NCI-H1417 treated with DMSO at 0.1 percent for 48 hours (cell line): ENCODE results near the gene GTF2IRD1.
"Not testable (repeated sequence)": the region's sequence is repeated elsewhere in the genome, so short reads cannot be mapped to it uniquely, and the experiment has no call there.

Source experiments
- DNase-seq: peaks from one replicate; lab custom pipeline; 2025; lab: John Stamatoyannopoulos, UW

GTF2IRD1 gene

DNA sequence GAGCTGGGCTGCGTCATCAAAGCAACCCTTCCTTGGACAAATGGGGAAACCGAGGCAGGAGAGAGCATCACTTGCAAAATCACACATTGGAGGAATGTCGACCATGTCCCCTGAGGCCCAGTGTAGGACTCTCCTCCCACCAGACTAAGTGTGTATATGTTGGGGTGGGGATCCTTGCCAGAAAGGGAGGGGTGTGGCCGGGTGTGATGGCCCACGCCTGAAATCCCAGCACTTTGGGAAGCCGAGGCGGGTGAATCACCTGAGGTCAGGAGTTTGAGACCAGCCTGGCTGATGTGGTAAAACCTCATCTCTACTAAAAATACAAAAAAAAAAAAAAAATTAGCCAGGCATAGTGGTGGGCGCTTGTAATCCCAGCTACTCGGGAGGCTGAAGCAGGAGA lies 23.3 kb upstream of the GTF2IRD1 start:
- not testable (repeated sequence) for DNase-seq

DNA sequence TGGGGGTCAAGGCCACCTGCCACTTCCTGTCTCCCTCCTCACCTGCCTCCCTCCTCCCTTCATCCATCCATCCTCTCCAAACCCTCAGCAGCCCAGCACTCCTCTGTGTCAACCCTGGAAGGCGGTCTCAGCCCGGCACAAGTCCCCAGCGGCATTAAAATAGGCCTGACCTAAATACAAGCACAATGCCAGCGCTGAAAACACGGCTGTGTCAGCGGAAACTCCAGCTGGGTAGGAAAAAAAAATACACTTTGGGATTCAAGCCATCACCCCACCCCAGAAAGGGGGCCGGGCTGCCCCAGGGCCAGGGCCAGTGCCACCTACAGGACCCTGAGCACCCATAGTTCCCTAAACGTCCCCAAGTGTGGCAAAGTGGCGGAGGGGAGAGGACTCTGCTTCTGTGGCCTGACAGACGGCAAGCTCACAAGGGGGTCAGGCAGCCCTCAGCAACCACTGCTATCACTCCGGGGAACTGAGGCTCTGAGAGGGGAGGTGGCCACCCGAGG lies 22.7 kb upstream of the GTF2IRD1 start:
- DNase-seq: no peak

DNA sequence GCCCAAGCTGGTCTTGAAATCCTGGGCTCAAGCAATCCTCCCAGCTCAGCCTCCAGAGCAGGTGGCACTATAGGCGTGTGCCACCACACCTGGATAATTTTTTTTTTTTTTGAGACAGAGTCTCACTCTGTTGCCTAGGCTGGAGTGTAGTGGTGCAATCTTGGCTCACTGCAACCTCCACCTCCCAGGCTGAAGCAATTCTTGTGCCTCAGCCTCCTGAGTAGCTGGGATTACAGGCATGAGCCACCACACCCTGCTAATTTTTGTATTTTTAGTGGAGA lies 16.5 kb upstream of the GTF2IRD1 start:
- DNase-seq: not testable (repeated sequence)

DNA sequence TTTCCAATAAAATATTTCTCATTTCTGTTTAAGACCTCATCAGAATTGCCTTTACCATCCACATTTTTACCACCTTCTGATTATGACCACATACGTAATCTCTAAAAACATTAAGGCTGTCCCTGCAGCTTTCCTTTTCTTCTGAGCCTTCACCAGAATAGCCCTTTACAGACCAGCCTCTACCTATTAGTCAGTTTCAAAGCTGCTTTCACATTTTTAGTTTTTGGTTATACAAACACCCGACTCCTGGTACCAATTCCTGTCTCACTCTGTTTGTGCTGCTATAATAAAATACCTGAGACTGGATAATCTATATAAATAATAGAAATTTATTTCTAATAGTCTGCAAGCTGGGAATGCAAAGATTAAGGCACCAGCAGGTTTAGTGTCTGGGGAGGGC lies 15.4 kb upstream of the GTF2IRD1 start:
- DNase-seq: no peak

DNA sequence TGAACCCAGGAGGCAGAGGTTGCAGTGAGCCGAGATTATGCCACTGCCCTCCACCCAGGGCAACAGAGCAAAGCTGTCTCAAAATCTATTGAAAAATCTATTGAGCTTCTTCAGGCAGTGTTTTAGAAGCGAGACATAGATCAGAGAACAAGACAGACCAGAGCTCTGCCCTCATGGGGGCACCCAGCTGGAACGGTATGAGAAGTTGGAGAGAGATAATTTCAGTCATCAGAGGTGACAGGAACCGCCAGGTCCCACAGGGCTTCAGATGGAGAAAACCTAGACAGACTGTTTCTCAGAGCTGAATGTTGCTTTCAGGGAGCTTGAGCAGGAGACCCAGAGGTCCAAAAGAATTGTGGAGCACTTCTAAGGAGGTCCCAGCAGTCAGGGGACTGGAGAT lies 14.2 kb upstream of the GTF2IRD1 start:
- no peak for DNase-seq

DNA sequence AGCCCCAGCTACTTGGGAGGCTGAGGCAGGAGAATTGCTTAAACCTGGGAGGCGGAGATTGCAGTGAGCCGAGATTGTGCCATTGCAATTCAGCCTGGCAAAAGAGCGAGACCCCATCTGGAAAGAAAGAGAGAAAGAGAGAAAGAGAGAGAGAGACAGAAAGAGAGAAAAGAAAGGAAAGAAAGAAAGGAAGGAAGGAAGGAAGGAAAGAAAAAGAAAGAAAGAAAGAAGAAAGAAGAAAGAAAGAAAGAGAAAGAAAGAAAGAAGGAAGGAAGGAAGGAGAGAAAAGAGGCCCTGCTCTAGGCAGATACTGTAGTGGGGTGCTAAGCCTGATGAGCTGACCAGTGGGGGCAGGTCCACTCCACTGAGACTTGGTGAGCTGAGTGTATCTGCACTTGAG lies 13.6 kb upstream of the GTF2IRD1 start:
- DNase-seq: not testable (repeated sequence)

DNA sequence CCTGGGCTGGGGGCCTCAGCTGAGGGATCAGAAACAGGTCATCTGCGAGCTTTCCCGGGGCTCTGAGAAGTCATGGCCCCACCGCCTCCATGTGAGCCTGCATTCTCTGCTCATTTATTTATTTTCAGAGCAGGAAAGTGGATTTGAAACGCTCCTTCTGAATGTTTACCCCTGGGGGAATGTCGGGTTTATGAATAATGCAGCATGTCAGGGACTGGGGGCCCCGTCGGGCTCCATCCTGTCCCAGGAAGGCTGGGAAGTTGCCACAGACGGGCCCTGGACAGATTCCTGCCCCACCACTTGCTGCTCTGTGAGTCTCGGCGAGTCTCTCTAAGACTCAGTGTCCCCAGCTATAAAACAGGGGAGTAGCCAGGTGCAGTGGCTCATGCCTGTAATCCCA lies 11.9 kb upstream of the GTF2IRD1 start:
- DNase-seq: no peak

DNA sequence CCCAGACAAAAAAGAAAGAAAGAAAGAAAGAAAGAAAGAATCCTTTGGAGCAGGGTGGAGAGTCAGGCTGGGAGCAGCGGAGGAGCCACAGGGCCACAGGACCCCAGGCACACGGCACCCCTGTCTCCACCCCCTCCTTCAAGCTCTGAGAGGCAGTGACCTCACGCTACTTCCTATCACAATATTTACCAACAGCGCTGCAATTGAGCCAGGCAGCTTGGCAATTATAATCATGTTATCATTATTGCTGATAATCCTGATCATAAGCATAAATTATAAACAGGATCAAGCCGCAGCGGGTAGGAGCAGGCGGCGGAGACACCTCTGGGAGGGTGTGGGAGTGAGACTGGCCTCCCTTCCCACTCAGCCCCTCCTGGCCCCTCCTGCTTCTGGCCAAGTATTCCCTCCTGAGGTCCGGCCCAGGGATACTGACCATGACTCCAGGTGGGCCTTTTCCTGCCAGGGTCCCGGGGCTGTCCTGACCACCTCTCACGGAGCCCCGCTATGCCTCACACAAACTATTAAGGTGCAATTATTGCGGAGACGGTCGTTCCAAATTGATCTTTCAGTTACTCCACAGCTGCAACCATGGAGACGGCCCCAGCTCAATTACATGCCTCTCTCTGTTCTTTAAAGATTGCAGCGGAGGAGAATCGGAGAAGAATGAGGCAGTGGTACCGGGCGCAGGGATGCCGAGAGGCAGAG lies 10.0 kb upstream of the GTF2IRD1 start:
- DNase-seq: no peak

DNA sequence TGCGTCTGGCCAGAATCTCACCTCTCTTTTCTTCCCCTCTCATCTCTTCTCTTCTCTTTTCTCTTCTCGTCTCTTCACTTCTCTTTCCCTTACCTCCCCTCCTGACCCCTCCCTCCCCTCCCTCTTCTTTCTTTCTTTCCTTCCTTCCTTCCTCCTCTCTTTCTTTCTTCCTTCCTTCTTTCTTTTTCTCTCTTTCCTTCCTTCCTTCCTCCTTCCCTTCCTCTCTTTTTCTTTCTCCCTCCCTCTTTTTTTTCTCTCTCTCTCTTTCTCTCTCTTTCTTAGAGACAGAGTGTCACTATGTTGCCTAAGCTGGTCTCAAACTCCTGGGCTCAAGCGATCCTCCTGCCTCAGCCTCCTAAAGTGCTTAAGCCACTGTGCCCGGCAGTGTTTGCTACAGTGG lies 4.6 kb upstream of the GTF2IRD1 start:
- DNase-seq: no peak

DNA sequence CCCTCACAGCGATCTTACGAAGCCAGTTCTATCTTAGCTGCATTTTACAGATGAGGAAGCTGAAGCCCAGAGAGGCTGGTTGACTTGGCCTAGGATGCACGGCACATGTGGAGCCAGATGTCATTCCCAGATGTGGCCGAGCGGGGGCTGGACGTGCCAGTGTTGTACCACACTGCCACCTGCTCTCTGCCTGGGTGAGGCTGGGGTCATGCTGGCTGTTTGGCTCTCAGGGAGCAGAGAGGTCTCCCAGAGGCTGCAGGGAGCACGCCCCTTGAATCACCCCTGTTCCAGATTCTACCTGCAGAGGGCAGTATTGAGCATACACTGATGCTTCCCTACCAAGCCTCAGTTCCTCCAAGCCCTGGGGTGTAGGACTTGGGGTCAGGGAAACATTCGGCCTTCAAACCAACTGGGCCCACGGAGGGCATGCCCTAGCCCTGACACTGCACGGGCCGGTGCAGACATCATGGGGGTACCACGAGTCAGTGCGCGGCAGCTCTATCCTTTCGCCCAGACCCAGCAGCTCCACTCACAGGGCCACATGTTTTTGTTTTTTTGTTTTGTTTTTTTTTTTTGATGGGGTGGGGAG lies 3.8 kb upstream of the GTF2IRD1 start:
- no peak for DNase-seq

DNA sequence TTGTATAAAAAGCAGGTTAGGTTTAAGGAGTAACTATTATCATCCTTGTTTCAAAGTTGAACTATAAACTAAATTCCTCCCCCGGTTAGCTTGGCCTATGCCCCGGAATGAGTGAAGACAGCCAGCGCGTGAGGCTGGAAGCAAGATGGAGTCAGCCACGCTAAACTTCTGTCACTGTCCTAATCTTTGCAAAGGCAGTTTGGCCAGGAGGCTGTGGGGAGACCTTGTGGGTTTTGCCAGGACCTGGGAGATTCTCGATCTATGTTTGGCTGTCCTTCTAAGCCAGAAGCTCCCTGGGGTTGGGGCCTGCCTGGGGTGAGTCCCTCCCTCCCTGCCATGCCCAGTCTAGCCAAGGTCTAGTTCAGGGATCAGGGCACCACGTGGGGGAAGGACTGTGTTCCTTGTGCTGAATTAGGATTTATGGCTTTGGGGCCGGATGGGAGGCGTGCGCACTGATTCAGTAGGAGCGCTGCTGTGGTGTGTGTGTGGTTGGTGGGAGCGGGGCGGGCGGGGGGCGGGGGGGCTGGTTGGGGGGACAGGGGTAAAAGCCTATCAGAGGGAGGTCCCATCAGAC lies 871 bp upstream of the GTF2IRD1 start:
- DNase-seq: no peak

DNA sequence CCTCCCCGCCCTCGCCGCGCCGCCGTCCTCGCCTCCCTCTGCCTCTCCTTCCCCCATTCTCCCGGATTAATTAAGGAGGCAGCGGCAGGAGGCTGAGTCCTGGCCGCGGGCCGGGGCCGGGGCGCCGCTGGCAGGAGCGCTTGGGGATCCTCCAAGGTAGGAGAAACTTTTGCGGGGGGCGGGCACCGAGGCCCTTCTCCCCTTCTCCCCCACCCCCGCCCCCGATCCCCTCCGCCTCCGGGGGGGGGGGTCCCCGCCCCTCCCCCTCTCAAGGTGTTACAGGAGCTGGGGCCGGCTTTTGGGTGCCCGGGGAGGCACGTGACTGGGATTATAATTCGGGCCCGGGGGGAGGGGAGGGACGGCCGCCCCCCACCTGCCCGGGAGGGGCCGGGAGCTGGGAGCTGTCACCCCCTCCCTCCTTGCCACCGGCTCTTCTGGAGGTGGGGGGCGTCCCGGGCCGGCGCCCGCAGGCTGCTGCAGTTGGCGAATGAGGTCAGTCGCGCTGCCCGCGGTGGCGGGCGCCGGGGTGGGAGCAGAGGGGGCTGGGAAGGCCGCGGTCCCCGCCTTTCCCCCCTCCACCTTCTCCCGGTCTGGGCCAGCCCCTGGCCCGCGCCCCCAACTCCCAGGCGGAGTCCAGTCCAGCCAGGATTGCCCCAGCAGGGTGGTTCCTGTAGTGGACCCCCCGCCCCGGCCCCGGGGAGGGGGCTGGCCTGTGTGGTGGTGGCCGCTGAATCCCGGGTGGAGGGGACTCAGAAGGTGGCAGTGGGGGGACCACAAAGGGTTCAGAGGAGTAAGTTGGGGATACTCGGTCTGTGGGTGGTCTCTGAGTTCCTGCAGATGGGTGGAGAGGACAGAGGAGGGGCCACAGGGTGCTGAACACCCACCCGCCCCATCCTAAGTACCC lies 567 bp downstream of the GTF2IRD1 start:
- DNase-seq: no peak

DNA sequence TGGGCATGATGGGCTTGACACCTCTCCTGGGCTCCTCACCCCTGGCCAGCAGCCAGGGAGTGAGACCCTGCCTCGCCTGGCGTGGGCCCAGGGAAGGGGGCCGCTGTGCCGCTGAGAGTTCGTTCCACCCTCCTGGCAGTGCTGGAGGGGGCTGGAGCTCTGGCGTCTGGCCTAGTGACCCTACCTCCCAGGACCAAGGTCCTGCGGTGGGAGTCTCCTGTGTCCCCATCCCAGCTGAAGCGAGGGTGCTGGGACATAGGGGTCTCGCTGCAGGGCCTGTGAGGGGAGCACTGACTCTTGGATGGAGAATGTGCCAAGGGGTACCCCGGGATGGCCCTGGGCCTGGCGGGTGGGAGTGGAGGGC lies 1.2 kb downstream of the GTF2IRD1 start:
- no peak for DNase-seq

DNA sequence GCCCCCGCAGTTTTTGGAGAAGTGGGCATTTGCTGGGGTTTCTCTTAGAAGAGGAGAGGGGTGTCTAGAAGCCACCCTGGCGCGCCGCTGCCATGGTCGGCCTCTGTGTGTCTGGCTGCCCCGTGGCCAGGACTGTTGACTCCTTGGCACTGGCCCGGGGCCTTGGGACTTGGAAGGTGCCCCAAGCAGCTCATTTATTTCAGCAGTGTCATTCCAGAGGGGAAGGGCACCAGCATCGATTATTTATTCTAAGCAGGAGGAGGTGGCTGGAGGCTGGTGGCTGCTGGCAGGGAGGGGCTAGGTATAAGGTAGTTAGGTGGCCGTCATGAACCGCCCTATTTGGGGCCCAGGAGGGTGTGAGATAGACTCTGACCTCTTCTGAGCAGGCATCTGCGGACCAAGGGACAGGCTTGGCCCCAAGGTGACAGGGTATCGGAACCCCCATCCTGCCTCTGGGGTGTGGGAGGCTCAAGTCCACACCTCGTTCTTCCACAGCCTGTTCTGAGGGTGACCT lies 1.6 kb downstream of the GTF2IRD1 start:
- DNase-seq: no peak

DNA sequence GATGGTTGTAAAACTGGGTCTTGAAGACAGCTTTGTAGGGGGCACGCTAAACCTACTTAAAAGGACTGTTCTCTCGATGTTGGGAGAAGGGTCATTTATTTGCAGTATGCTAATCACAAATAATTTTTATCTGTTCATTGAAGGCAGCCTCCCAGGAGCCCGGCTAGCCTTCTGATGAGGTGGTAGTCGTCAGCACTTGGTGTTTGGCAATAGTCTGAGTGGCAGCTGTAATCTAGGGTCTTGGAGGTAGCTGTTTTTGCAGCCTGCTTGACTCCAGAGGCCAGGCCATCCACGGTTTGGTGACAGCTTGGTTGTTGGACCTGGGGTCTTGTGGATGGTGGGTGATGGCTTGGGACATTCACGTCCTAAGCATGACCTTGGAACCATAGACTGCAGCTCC lies 2.2 kb downstream of the GTF2IRD1 start:
- DNase-seq: no peak

DNA sequence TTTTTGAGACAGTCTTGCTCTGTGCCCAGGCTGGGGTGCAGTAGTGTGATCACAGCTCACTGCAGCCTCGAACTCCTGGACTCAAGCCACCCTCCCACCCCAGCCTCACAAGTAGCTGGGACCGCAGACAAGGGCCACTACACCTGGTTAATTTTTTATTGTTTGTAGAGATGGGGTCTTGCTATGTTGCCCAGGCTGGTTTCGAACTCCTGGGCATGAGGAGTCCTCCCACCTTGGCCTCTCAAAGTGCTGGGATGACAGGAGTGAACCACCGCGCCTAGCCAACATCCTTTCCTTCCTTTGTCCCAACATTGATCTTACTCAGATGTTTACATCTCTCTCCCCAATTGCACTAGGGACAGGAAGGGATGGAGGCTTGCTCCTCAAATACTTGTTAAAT lies 3.3 kb downstream of the GTF2IRD1 start:
- DNase-seq: no peak

DNA sequence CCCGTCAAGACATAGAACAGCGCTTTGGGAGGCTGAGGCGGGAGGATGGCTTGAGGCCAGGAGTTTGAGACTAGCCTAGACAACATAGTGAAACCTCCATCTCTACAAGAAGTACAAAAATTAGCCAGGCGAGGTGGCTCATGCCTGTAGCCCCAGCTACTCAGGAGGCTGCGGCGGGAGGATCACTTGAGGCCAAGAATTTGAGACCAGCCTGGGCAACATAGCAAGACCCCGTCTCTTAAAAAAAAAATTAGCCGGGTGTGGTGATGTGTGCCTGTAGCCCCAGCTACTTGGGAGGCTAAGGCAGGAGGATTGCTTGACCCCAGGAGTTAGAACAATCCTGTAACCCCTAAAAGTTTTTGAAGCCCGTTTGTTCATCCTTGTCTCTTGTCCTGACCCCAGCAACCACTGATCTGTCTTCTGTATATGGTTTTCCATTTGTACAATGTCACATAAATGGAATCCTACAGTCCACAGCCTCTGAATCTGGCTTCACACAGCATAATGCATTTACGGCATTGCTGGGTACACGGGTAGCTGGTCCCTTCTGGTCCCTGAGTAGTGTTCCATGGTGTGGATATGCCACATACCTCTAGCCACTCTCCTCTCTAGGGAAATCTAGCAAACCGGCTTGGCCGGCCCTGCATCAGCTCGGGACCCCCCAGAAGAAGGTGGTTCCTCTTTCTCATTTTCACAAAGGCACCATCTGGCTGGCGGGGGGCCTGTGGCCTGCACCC lies 8.4 kb downstream of the GTF2IRD1 start:
- no peak for DNase-seq

DNA sequence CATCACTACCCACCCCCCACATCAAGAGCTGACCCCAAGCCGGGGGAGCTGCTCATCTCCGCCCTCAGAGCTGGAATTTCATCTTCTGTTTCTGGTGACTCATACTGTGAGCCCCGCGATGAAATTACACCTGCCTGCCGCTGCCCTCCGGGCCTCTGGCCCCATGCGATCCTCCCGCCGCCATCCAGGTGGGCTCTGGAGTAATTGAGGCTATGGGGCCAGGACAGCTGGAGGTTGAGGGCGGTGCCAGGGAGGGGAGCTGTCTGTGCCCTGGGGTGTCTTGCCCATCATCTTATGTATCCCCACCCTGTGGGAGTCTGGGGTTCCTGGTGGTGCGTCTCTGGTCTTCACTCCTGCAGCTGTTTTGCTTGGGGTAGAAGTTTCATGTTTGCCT lies 9.0 kb downstream of the GTF2IRD1 start:
- no peak for DNase-seq

DNA sequence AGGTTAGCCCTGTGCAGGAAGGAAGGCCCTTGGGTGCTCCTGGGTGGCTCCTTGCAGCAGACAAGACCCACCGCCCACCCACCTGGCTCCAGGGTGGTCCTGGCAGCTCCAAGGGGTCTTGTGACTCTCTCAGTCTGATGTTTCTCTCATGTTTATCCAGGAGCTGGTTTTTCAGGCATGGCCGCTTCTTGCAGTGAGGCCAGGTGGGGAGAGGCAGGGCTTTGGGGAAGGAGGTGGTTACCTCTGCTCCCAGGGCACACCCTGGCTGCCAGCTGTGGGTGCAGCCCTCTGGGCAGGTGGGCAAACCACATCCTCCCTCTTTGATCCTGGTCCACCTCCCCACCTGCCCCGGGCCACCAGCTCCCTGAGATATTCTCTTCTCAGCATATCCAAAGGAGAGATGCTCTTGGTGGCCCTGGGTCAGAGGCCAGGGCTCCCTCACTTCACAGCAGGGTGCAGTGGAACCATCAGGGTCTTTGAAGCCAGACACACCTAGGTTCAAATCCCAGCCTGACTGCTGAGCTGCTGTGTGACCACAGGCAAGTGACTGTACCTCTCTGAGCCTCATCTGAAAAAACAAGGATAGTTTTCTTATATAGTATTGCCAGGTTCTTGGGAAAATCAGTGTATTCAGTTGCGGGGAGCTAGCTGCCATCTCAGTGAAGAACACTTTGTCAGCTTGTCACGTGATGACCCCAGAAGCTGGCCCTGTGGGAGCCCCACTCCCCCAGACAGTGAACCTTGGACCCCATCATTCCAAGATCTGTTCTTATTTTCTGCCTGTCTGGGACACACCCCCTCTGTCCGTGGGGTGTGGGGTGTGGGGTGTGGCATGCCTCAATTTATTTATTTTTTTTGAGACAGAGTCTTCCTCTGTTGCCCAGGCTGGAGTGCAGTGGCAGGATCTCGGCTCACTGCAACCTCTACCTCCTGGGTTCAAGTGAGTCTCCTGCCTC lies 11.5 kb downstream of the GTF2IRD1 start:
- DNase-seq: no peak

DNA sequence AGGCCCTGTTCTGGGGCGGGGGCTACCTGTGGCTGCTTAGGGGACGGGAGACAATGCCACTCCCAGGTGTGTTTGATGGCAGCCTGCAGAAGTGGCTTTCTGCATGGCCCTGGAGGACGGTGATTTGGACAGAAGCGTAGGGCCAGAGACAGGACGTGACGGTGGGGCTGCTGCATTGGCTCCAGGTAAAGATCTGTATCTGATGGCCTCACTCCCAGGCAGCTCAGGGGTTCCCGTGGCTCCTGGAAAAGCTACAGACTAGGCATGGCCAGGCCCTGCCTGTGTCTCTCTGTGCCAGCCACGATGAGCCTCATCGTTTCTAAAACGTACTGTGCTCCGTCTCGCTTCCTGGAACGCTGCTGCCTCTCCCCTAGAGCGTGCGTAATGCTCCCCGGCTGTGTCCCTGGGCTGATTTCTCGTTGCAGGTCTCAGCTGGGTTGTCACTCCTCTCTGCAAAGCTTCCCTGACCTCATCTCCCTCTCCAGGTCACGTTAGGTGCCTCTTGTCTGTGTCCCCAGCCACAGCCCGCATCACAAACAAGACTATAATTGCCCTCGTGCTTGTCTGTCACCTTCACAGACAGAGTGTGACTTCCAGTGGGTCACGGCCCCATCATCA lies 12.6 kb downstream of the GTF2IRD1 start:
- no peak for DNase-seq
